GM12891 (cell line): ENCODE results near the gene CAMTA2.

ENCODE experiments used
- PAX5 ChIP-seq: IDR thresholded peaks from 2 replicates; pipeline ENCODE4 v1.6.1; 2011; ENCODE audit warnings: low read length, moderate library complexity, mild to moderate bottlenecking; ENCODE audit not compliant: insufficient read depth, severe bottlenecking
- POLR2A ChIP-seq: IDR thresholded peaks from 2 replicates; pipeline ENCODE4 v1.6.1; 2011; ENCODE audit warnings: low read depth, low read length, control low read depth
- POLR2AphosphoS5 ChIP-seq: IDR thresholded peaks from 2 replicates; pipeline ENCODE4 v1.6.1; 2011; ENCODE audit warnings: low read depth, low read length, control low read depth
- POU2F2 ChIP-seq: IDR thresholded peaks from 2 replicates; pipeline ENCODE4 v1.6.1; 2011; ENCODE audit warnings: low read depth, mild to moderate bottlenecking, control low read depth, low read length, moderate library complexity
- SPI1 ChIP-seq: IDR thresholded peaks from 2 replicates; pipeline ENCODE4 v1.6.1; 2011; ENCODE audit warnings: low read depth, low read length, control low read depth
- TAF1 ChIP-seq: IDR thresholded peaks from 2 replicates; pipeline ENCODE4 v1.6.1; 2011; ENCODE audit warnings: low read depth, low read length, control low read depth

DNA sequence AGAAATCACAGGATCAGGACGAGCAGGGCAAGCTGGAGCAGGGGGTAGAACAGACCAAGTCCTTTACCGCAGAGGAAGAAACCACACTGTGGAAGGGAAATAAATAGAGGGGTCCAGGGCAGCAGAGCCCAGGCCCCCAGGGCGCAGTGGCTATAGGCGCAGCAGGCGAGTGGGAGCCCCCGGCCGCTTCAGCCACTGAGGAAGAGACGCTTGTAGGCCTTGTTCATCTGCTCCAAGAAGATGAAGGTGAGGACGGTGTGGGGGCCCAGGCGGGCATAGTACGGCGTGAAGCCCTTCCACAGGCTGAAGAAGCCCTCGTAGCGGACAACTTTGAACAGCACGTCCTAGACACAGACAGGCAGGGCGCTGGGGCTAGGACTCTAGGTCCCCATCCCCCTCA lies 49.9 kb downstream of the CAMTA2 start:
- TF ChIP-seq PAX5 (no peak), POLR2A (no peak), TAF1 (no peak), POLR2AphosphoS5 (no peak), SPI1 (no peak), POU2F2 (no peak)
